ENCODE measurements around the gene ZNF592. TPM values are rescaled to one million over a fixed set of nuclear protein-coding genes. Genes with fewer than 3 reads are reported as not detected.

ZNF592 gene
- polyA plus RNA-seq, 1 donor from 2014 or later: 3.9 TPM

- Histone ChIP-seq H3K27me3 (ENCODE audit: insufficient read depth, low read depth, low read length) (no peaks in the 10 kb centered on the region), H4K20me1 (ENCODE audit: insufficient read depth) (no peaks in the 10 kb centered on the region), H3K27ac (ENCODE audit: low read length) (no peak overlapping the region), H3K4me3 (ENCODE audit: low read length) (no peak overlapping the region), H3K79me2 (replicated peaks; ENCODE audit: insufficient read depth, low read length) (no peaks in the 10 kb centered on the region), H3K9me3 (ENCODE audit: low read length) (no peaks in the 10 kb centered on the region), H2AFZ (ENCODE audit: low read depth, low read length) (no peak overlapping the region), H3K36me3 (ENCODE audit: insufficient read depth, low read length) (no peaks in the 10 kb centered on the region), H3K4me2 (ENCODE audit: low read length) (no peak overlapping the region), H3F3A (ENCODE audit: insufficient read depth, low read length, poor library complexity, severe bottlenecking) (no peaks in the 10 kb centered on the region), H3K9ac (ENCODE audit: low read length) (no peak overlapping the region), H3K9me2 (ENCODE audit: insufficient read depth, low read length) (no peaks in the 10 kb centered on the region)
- no peak for TF ChIP-seq POLR2AphosphoS5 (IDR thresholded peaks at IDR 0.05)
- no peak for TF ChIP-seq TAF1 (IDR thresholded peaks at IDR 0.05; ENCODE audit: low read depth)
- TF ChIP-seq EZH2 (IDR thresholded peaks at IDR 0.05; ENCODE audit: borderline replicate concordance, insufficient read depth, low read length, poor library complexity, severe bottlenecking): no peak
- TF ChIP-seq MXI1 (conservative IDR thresholded peaks at IDR 0.05; ENCODE audit: poor library complexity, severe bottlenecking): no peak
- no peak for TF ChIP-seq REST (IDR thresholded peaks at IDR 0.05; ENCODE audit: borderline replicate concordance)
- TF ChIP-seq SMC3 (conservative IDR thresholded peaks at IDR 0.05; ENCODE audit: poor library complexity): no peak
- no peak for TF ChIP-seq CTCF (IDR thresholded peaks at IDR 0.05; ENCODE audit: poor library complexity, severe bottlenecking)
- TF ChIP-seq EP300 (conservative IDR thresholded peaks at IDR 0.05; ENCODE audit: poor library complexity, severe bottlenecking): no peak
- no peak for TF ChIP-seq RAD21 (conservative IDR thresholded peaks at IDR 0.05)
These were observed 23.3 kb upstream of the ZNF592 start for GRCh38 chr15:84725001-84725491.

GRCh38 chr15:84727429-84727828, 21.0 kb upstream of the ZNF592 start:
- H3K27ac ChIP-seq (ENCODE audit: low read length): no peak overlapping the region
- no peaks in the 10 kb centered on the region for H3K27me3 ChIP-seq (ENCODE audit: insufficient read depth, low read depth, low read length)
- H4K20me1 ChIP-seq (ENCODE audit: insufficient read depth): no peaks in the 10 kb centered on the region
- H3K9me2 ChIP-seq (ENCODE audit: insufficient read depth, low read length): no peaks in the 10 kb centered on the region
- H3K79me2 ChIP-seq (replicated peaks; ENCODE audit: insufficient read depth, low read length): no peaks in the 10 kb centered on the region
- H3K4me3 ChIP-seq (ENCODE audit: low read length): no peak overlapping the region
- H2AFZ ChIP-seq (ENCODE audit: low read depth, low read length): no peak overlapping the region
- H3K36me3 ChIP-seq (ENCODE audit: insufficient read depth, low read length): no peaks in the 10 kb centered on the region
- no peak overlapping the region for H3K9ac ChIP-seq (ENCODE audit: low read length)
- TF ChIP-seq TAF1 (IDR thresholded peaks at IDR 0.05; ENCODE audit: low read depth) (no peak), MXI1 (conservative IDR thresholded peaks at IDR 0.05; ENCODE audit: poor library complexity, severe bottlenecking) (no peak)
- no peaks in the 10 kb centered on the region for H3F3A ChIP-seq (ENCODE audit: insufficient read depth, low read length, poor library complexity, severe bottlenecking)
- H3K9me3 ChIP-seq (ENCODE audit: low read length): no peaks in the 10 kb centered on the region
- no peak overlapping the region for H3K4me2 ChIP-seq (ENCODE audit: low read length)

- H3F3A ChIP-seq (ENCODE audit: insufficient read depth, low read length, poor library complexity, severe bottlenecking): no peaks in the 10 kb centered on the region
- H3K27ac ChIP-seq (ENCODE audit: low read length): no peak overlapping the region
- H3K4me2 ChIP-seq (ENCODE audit: low read length): no peak overlapping the region
- H4K20me1 ChIP-seq (ENCODE audit: insufficient read depth): no peaks in the 10 kb centered on the region
- no peak overlapping the region for H3K4me3 ChIP-seq (ENCODE audit: low read length)
- no peaks in the 10 kb centered on the region for H3K9me2 ChIP-seq (ENCODE audit: insufficient read depth, low read length)
- no peak overlapping the region for H3K9ac ChIP-seq (ENCODE audit: low read length)
- H2AFZ ChIP-seq (ENCODE audit: low read depth, low read length): no peak overlapping the region
- no peaks in the 10 kb centered on the region for H3K27me3 ChIP-seq (ENCODE audit: insufficient read depth, low read depth, low read length)
- TF ChIP-seq TAF1 (IDR thresholded peaks at IDR 0.05; ENCODE audit: low read depth) (no peak), RAD21 (conservative IDR thresholded peaks at IDR 0.05) (no peak), POLR2AphosphoS5 (IDR thresholded peaks at IDR 0.05) (no peak), MXI1 (conservative IDR thresholded peaks at IDR 0.05; ENCODE audit: poor library complexity, severe bottlenecking) (no peak), REST (IDR thresholded peaks at IDR 0.05; ENCODE audit: borderline replicate concordance) (no peak), EZH2 (IDR thresholded peaks at IDR 0.05; ENCODE audit: borderline replicate concordance, insufficient read depth, low read length, poor library complexity, severe bottlenecking) (no peak)
- H3K79me2 ChIP-seq (replicated peaks; ENCODE audit: insufficient read depth, low read length): no peaks in the 10 kb centered on the region
- H3K36me3 ChIP-seq (ENCODE audit: insufficient read depth, low read length): no peaks in the 10 kb centered on the region
- H3K9me3 ChIP-seq (ENCODE audit: low read length): no peaks in the 10 kb centered on the region
These were observed 16.6 kb upstream of the ZNF592 start for GRCh38 chr15:84731774-84732173.
